Measurements from ENCODE around the gene SH3YL1.

SH3YL1 gene

GRCh38 chr2:309148-309953 is 45.5 kb upstream of the SH3YL1 start:
- Histone ChIP-seq H3K9ac (ENCODE audit: low read depth, low read length) (no peak overlapping the region), H3K36me3 (ENCODE audit: insufficient read depth, low read length) (no peaks in the 10 kb centered on the region), H4K20me1 (ENCODE audit: insufficient read depth, low read length) (no peaks in the 10 kb centered on the region), H3K4me3 (ENCODE audit: low read depth in 1 of 2, low read length in 2 of 2) (no peak overlapping the region), H3K4me2 (ENCODE audit: insufficient read depth, low read length) (no peak overlapping the region), H3K79me2 (ENCODE audit: insufficient read depth, low read length) (no peaks in the 10 kb centered on the region), H3K4me1 (ENCODE audit: insufficient read depth, low read length) (no peaks in the 10 kb centered on the region), H2AFZ (ENCODE audit: low read depth, low read length) (no peak overlapping the region), H3K27ac (ENCODE audit: low read length) (no peak overlapping the region), H3K27me3 (ENCODE audit: insufficient read depth, low read length, poor library complexity) (no peaks in the 10 kb centered on the region), H3K9me3 (ENCODE audit: insufficient read depth, low read length, severe bottlenecking) (no peaks in the 10 kb centered on the region)
- ATAC-seq (ENCODE audit: insufficient read depth, low read depth) (peak; percentile 55), DNase-seq (peak; percentile 12)
- TF ChIP-seq EZH2 (IDR thresholded peaks at IDR 0.05; ENCODE audit: borderline replicate concordance, low read depth, low read length, severe bottlenecking): no peak
- TF ChIP-seq CTCF (IDR thresholded peaks at IDR 0.05; ENCODE audit: borderline replicate concordance, extremely low read depth, low read length, poor library complexity, severe bottlenecking): no peak

GRCh38 chr2:305366-305765 is 41.5 kb upstream of the SH3YL1 start:
- H3K27me3 ChIP-seq (ENCODE audit: insufficient read depth, low read length, poor library complexity): no peaks in the 10 kb centered on the region
- no peaks in the 10 kb centered on the region for H3K9me3 ChIP-seq (ENCODE audit: insufficient read depth, low read length, severe bottlenecking)
- DNase-seq (no peak), ATAC-seq (ENCODE audit: insufficient read depth, low read depth) (no peak)
- H3K4me3 ChIP-seq (ENCODE audit: low read depth in 1 of 2, low read length in 2 of 2): no peak overlapping the region
- no peak overlapping the region for H3K4me2 ChIP-seq (ENCODE audit: insufficient read depth, low read length)
- H2AFZ ChIP-seq (ENCODE audit: low read depth, low read length): no peak overlapping the region
- no peaks in the 10 kb centered on the region for H3K79me2 ChIP-seq (ENCODE audit: insufficient read depth, low read length)
- no peak overlapping the region for H3K9ac ChIP-seq (ENCODE audit: low read depth, low read length)
- H3K27ac ChIP-seq (ENCODE audit: low read length): no peak overlapping the region
- no peaks in the 10 kb centered on the region for H3K36me3 ChIP-seq (ENCODE audit: insufficient read depth, low read length)
- no peak for TF ChIP-seq EZH2 (IDR thresholded peaks at IDR 0.05; ENCODE audit: borderline replicate concordance, low read depth, low read length, severe bottlenecking)
- TF ChIP-seq CTCF (IDR thresholded peaks at IDR 0.05; ENCODE audit: borderline replicate concordance, extremely low read depth, low read length, poor library complexity, severe bottlenecking): no peak
- no peaks in the 10 kb centered on the region for H4K20me1 ChIP-seq (ENCODE audit: insufficient read depth, low read length)
- H3K4me1 ChIP-seq (ENCODE audit: insufficient read depth, low read length): no peaks in the 10 kb centered on the region

- Histone ChIP-seq H2AFZ (ENCODE audit: low read depth, low read length) (no peak overlapping the region), H3K4me3 (ENCODE audit: low read depth in 1 of 2, low read length in 2 of 2) (no peak overlapping the region), H3K9ac (ENCODE audit: low read depth, low read length) (no peak overlapping the region), H3K36me3 (ENCODE audit: insufficient read depth, low read length) (peaks cover 4% of the 10 kb centered on the region; the same call in 1 of the 2 replicates), H3K27me3 (ENCODE audit: insufficient read depth, low read length, poor library complexity) (no peaks in the 10 kb centered on the region), H3K4me1 (ENCODE audit: insufficient read depth, low read length) (no peaks in the 10 kb centered on the region), H3K4me2 (ENCODE audit: insufficient read depth, low read length) (no peak overlapping the region), H4K20me1 (ENCODE audit: insufficient read depth, low read length) (no peaks in the 10 kb centered on the region), H3K79me2 (ENCODE audit: insufficient read depth, low read length) (no peaks in the 10 kb centered on the region), H3K27ac (ENCODE audit: low read length) (no peak overlapping the region), H3K9me3 (ENCODE audit: insufficient read depth, low read length, severe bottlenecking) (no peaks in the 10 kb centered on the region)
- DNase-seq: no peak
- TF ChIP-seq CTCF (IDR thresholded peaks at IDR 0.05; ENCODE audit: borderline replicate concordance, extremely low read depth, low read length, poor library complexity, severe bottlenecking) (no peak), EZH2 (IDR thresholded peaks at IDR 0.05; ENCODE audit: borderline replicate concordance, low read depth, low read length, severe bottlenecking) (no peak)
- no peak for ATAC-seq (ENCODE audit: insufficient read depth, low read depth)
Measured at GRCh38 chr2:296354-296753, 32.5 kb upstream of the SH3YL1 start.
